DMS153 treated with DMSO at 0.1 percent for 48 hours (cell line): ENCODE results near the gene SF3A2.
"Not testable (repeated sequence)": the region's sequence is repeated elsewhere in the genome, so short reads cannot be mapped to it uniquely, and the experiment has no call there.

Experiments
- DNase-seq: peaks from one replicate; lab custom pipeline; 2025; ENCODE audit not compliant: unreplicated experiment; lab: John Stamatoyannopoulos, UW

Gene SF3A2

GRCh38 chr19:2273356-2274184 lies 36.9 kb downstream of the SF3A2 start:
- DNase-seq = peak; percentile 22

GRCh38 chr19:2274185-2274711 lies 37.6 kb downstream of the SF3A2 start:
- DNase-seq = no peak

- DNase-seq = no peak
Observed at GRCh38 chr19:2274931-2275535, 38.4 kb downstream of the SF3A2 start.

DNA sequence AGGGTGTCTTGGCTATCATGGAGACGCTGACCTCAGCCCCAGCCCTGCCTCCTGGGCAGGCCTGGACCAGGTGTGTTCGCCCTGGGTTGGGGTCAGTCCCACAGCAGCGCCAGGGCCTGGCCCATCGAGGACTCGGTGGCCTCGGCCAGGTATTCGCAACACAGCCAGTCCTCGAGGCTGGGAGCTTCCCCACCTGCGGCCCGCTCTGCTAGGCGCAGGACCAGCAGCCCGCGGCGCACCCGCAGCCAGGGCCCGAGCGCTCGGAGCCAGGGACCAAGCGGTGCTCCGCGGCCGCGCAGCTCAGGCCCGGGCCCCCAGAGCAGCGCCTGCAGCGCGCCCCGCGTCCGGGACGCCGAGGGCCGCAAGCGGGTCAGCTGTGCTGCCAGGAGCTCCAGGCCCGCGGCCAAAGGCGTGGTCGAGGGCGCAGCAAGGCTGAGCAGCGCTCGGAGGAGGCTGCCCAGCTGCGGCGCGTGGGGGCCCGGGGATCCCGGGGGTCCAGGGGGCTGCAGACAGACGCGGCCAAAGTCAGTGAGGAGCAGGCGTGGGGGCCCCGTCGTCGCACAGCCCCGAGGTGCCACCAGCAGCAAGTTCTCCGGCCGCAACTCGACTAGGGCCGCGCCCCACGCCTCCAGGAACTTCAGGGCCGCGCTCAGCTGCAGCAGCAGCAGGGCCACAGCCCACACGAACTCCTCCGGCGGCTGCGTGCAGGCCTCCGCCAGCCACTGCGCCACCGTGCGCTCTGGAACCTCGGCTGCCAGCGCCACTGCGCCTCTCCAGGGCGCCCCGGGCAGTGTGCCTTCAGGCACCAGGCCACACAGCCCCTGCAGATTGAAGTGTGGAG lies 39.2 kb downstream of the SF3A2 start:
- DNase-seq = no peak

DNA sequence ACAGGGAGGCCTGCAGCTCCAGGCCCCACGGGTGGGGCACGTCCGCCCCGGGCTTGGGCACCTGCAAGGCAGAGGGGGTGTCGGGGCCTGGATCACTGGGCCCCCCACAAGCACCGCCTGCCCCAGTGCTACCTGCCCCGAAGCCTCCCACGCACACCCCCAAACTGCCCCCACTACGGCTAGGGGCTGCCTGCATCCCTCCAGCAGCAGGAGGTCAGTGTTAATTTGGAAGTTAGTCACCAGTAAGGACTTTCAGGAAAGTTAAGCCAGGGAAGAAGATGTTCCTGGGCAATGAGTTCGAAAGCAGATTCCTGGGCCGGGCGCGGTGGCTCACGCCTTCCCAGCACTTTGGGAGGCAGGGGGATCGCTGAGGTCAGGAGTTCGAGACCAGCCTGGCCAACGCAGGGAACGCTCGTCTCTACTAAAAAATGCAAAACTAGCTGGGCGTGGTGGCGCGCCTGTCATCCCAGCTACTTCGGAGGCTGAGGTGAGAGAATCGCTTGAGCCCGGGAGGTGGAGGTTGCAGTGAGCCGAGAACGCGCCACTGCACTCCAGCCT lies 39.9 kb downstream of the SF3A2 start:
- no peak for DNase-seq

- no peak for DNase-seq
Observed at GRCh38 chr19:2277138-2277537, 40.5 kb downstream of the SF3A2 start.

- DNase-seq = no peak
Observed at GRCh38 chr19:2278459-2279158, 42.0 kb downstream of the SF3A2 start.

- no peak for DNase-seq
Observed at GRCh38 chr19:2280633-2281264, 44.1 kb downstream of the SF3A2 start.

- not testable (repeated sequence) for DNase-seq
Observed at GRCh38 chr19:2281265-2282061, 44.8 kb downstream of the SF3A2 start.

- no peak for DNase-seq
Observed at GRCh38 chr19:2282062-2282861, 45.6 kb downstream of the SF3A2 start, which contains the start of gene PEAK3. Gene PEAK3, minus strand, starts transcription at chr19:2282175. Its CDS starts 1,244 bp downstream, at chr19:2280931.

DNA sequence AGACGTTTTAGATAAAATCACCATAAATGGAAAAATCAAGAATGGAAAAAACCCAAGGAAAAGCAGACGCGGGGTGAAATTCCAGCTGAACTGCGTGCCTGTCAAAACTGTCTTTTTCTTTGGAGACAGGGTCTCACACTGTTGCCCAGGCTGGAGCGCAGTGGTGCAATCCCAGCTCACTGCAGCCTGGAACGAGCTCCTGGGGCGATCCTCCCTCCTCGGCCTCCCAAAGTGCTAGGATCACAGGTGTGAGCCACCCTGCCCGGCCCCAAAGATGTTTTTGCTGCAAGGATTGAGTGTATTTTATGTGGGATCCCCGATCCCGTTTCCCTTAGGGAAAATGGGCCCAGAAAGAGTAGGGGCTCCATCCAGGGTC lies 46.2 kb downstream of the SF3A2 start:
- DNase-seq = no peak

DNA sequence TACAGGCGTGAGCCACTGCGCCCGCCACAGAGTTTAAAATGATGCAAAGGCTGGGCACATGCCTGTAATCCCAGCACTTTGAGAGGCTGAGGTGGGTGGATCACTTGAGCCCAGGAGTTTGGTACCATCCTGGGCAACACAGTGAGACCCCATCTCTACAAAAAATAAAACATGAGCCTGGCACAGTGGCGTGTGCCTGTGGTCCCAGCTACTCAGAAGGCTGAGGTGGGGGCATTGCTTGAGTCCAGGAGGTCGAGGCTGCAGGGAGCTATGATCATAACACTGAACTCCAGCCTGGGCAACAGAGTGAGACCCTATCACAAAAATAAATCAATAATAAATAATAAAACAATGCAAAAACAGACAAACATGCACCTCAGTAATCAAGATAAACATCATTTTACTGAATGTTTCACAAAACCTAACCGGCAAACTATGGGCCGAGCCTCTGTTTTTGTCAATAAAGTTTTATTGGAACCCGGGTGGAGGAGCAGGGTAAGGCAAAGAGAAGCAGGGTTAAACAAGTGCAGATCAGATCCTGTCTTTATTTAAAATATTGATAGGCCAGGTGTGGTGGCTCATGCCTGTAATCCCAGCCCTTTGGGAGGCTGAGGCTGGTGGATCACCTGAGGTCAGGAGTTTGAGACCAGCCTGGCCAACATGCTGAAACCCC lies 47.3 kb downstream of the SF3A2 start:
- DNase-seq = no peak

DNA sequence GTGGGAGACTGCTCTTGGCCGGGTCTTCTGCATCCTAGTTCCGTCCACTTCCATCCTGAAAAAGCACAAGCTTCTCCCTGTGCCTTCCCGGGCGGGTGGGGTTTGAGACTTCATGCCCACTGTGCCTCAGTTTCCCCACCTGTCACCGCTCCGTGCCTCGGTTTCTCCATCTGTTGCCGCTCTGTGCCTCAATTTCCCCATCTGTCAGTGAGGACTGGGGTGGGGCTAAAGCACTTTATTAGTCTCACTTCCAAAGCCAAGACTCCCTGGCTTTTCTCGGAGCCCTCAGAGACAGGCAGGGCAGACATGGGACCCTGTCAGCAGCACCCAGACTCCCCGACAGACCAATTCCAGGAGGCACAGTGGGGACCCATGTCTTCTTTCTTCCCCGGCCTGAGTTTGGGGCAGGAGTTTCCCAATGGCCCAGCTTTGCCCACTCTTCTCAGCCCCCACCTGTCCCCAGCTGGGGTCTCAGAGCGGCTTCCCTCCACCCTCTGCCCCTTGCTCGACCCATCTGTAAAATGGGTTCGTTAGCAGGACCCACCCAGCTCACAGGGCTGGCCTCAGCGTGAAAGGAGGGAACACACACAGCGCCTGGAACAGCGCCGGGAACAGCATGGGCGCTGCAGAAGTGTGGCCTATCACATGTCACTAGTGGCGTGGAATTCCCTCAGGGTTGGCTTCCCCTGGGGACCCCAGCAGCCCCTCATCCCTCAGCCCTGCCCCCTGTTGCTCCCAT lies 49.9 kb downstream of the SF3A2 start:
- no peak for DNase-seq

DNA sequence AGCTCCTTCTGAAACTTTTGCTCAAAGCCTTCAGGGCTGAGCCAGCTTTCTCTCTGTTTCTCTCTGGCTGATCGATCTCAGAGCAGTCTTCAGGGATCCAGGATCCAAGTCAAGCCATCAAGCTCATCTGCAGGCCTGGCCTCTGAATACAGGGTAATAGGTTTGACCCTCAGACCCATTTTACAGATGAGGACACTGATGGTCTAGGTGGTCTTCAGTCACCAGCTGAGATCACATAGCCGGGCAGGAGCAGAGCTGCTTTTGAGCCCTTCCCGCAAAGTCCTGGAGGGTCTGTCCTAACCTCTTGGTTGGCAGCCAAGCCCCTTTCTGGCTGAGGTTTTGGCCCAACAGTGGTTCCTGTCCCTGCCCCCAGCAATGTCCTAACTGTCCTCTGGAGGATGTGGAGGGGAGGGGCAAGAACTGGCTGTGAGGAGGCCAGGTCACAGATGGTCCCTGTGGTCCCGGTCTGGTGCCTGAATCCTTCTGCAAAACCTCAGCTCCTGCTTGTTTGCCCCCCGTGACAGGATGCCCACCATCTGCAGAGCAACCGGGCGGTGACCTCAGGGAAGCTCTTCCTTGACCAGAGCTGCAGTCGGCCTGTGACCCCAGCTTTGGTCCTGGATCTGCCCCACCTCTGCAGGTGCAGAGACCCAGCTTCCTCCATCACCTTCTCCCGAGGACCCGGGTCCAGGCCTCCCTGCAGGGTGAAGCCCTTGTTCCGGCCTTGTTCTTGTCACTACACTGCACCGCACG lies 51.1 kb downstream of the SF3A2 start:
- DNase-seq = no peak

GRCh38 chr19:2288338-2288817 lies 51.8 kb downstream of the SF3A2 start:
- no peak for DNase-seq
